22Rv1 (cell line): ENCODE results near the gene ANKRD65.

Experiments used
- CTCF ChIP-seq: fragments of 450-650 bp; IDR thresholded peaks from 2 replicates; pipeline ENCODE4 v1.5.1; 2017; ENCODE audit warnings: mild to moderate bottlenecking
- ZFX ChIP-seq: fragments of 450-650 bp; IDR thresholded peaks from 2 replicates; pipeline ENCODE4 v1.6.1; 2017; ENCODE audit warnings: antibody characterized with exemption, borderline replicate concordance

- TF ChIP-seq CTCF (peak; percentile 97), ZFX (no peak)
Observed at GRCh38 chr1:1371746-1372711, 49.0 kb downstream of the ANKRD65 start.
